Astrocyte (in vitro differentiated cells and primary cell): ENCODE results near the gene BTRC. TPM values are rescaled to one million over a fixed set of nuclear protein-coding genes. Genes with fewer than 3 reads are reported as not detected.

Experiments used
- DNase-seq: peaks from one replicate; pipeline ENCODE4 v3.0.0-alpha.2; 2010; ENCODE audit warnings: low read depth
- FAIRE-seq: peaks from 2 replicates; lab custom pipeline; 2011; peaks lifted over from hg19 to GRCh38; lab: Jason Lieb, UNC
- H2AFZ ChIP-seq: 2 replicates; pipeline ENCODE4 v1.6.0; 2012; ENCODE audit warnings: low read depth, low read length, inconsistent platforms
- H3K27ac ChIP-seq: 2 replicates; pipeline ENCODE4 v1.5.1; 2011; ENCODE audit warnings: low read depth, low read length, inconsistent platforms
- H3K27me3 ChIP-seq: 2 replicates; pipeline ENCODE4 v1.6.0; 2011; ENCODE audit warnings: low read length, inconsistent platforms; ENCODE audit not compliant: insufficient read depth
- H3K36me3 ChIP-seq: 2 replicates; pipeline ENCODE4 v1.5.1; 2011; ENCODE audit warnings: low read length, inconsistent platforms; ENCODE audit not compliant: insufficient read depth
- H3K4me1 ChIP-seq: 2 replicates; pipeline ENCODE4 v1.5.1; 2011; ENCODE audit warnings: low read length, inconsistent platforms; ENCODE audit not compliant: insufficient read depth
- H3K4me2 ChIP-seq: 2 replicates; pipeline ENCODE4 v1.6.0; 2012; ENCODE audit warnings: low read length, inconsistent platforms
- H3K4me3 ChIP-seq: 2 replicates; pipeline ENCODE4 v1.5.1; 2011; ENCODE audit warnings: low read depth, mild to moderate bottlenecking, low read length, inconsistent platforms; ENCODE audit not compliant: insufficient read depth
- H3K79me2 ChIP-seq: 2 replicates; pipeline ENCODE4 v1.6.0; 2012; ENCODE audit warnings: mild to moderate bottlenecking, low read length, inconsistent platforms; ENCODE audit not compliant: insufficient read depth
- H3K9ac ChIP-seq: 2 replicates; pipeline ENCODE4 v1.6.0; 2012; ENCODE audit warnings: mild to moderate bottlenecking, low read length, inconsistent platforms
- H3K9me3 ChIP-seq: 2 replicates; pipeline ENCODE4 v1.5.1; 2012; ENCODE audit warnings: low read depth, mild to moderate bottlenecking, low read length, inconsistent platforms; ENCODE audit not compliant: insufficient read depth
- H4K20me1 ChIP-seq: 2 replicates; pipeline ENCODE4 v1.6.0; 2012; ENCODE audit warnings: low read length, inconsistent platforms; ENCODE audit not compliant: insufficient read depth
- H3K27ac Mint-ChIP-seq: one replicate; pipeline ENCODE4 v1.8.0; 2021; ENCODE audit warnings: mild to moderate bottlenecking, mixed read lengths; ENCODE audit not compliant: unreplicated experiment
- H3K27me3 Mint-ChIP-seq: one replicate; pipeline ENCODE4 v1.8.0; 2021; ENCODE audit warnings: low read depth, mixed read lengths; ENCODE audit not compliant: unreplicated experiment
- H3K36me3 Mint-ChIP-seq: one replicate; pipeline ENCODE4 v1.8.0; 2021; ENCODE audit warnings: low read depth, mixed read lengths; ENCODE audit not compliant: unreplicated experiment
- H3K4me1 Mint-ChIP-seq: one replicate; pipeline ENCODE4 v1.8.0; 2021; ENCODE audit warnings: low read depth, mixed read lengths; ENCODE audit not compliant: unreplicated experiment
- H3K4me3 Mint-ChIP-seq: one replicate; pipeline ENCODE4 v1.8.0; 2021; ENCODE audit warnings: mild to moderate bottlenecking, moderate library complexity, mixed read lengths; ENCODE audit not compliant: unreplicated experiment
- H3K9me3 Mint-ChIP-seq: one replicate; pipeline ENCODE4 v1.8.0; 2021; ENCODE audit warnings: mild to moderate bottlenecking, mixed read lengths; ENCODE audit not compliant: unreplicated experiment
- CTCF ChIP-seq: IDR thresholded peaks from 2 replicates; pipeline ENCODE4 v1.5.1; 2011; ENCODE audit warnings: low read depth, mild to moderate bottlenecking, inconsistent platforms, low read length, moderate library complexity; ENCODE audit not compliant: insufficient read depth
- EZH2 ChIP-seq: IDR thresholded peaks from 2 replicates; pipeline ENCODE4 v1.6.1; 2012; ENCODE audit warnings: mild to moderate bottlenecking, low read length, inconsistent platforms; ENCODE audit not compliant: insufficient read depth
- total RNA-seq: library from RNA; stranded (reverse); gene quantifications from 2 replicates; pipeline ENCODE4 v1.2.1, GENCODE V29; 2021

BTRC gene
- total RNA-seq, 1 donor from 2014 or later: 33.3 TPM

GRCh38 chr10:101567165-101568006 lies 213.4 kb downstream of the BTRC start:
- H3K27me3 ChIP-seq: peaks cover 25% of the 10 kb centered on the region

GRCh38 chr10:101568054-101568745 lies 214.2 kb downstream of the BTRC start:
- Histone ChIP-seq H3K79me2 (no peaks in the 10 kb centered on the region), H3K4me3 (no peak overlapping the region), H3K27ac (no peak overlapping the region), H3K9me3 (peaks cover 8% of the 10 kb centered on the region), H3K4me2 (no peak overlapping the region), H4K20me1 (no peaks in the 10 kb centered on the region), H3K36me3 (no peaks in the 10 kb centered on the region), H3K4me1 (peaks cover 15% of the 10 kb centered on the region), H3K9ac (no peak overlapping the region), H2AFZ (no peak overlapping the region), H3K27me3 (peaks cover 25% of the 10 kb centered on the region)
- no peak for DNase-seq
- no peak for FAIRE-seq
- Mint-ChIP-seq H3K27ac (no peak overlapping the region), H3K36me3 (peaks cover 4% of the 10 kb centered on the region), H3K4me1 (no peaks in the 10 kb centered on the region), H3K4me3 (no peak overlapping the region), H3K9me3 (peaks cover 4% of the 10 kb centered on the region), H3K27me3 (peaks cover 68% of the 10 kb centered on the region)
- TF ChIP-seq EZH2 (no peak), CTCF (no peak)

More at GRCh38 chr10:101567165-101568006, 213.4 kb downstream of the BTRC start:
- Histone ChIP-seq H3K4me3 (no peak overlapping the region), H3K79me2 (no peaks in the 10 kb centered on the region), H3K36me3 (no peaks in the 10 kb centered on the region), H3K4me2 (peak overlapping the region; percentile 79), H3K4me1 (peaks cover 15% of the 10 kb centered on the region), H3K27ac (no peak overlapping the region), H3K9me3 (peaks cover under 1% of the 10 kb centered on the region), H3K9ac (no peak overlapping the region), H2AFZ (no peak overlapping the region), H4K20me1 (no peaks in the 10 kb centered on the region)
- DNase-seq (no peak), FAIRE-seq (no peak)
- Mint-ChIP-seq H3K9me3 (no peaks in the 10 kb centered on the region), H3K36me3 (peaks cover 4% of the 10 kb centered on the region), H3K4me1 (no peaks in the 10 kb centered on the region), H3K27ac (no peak overlapping the region), H3K4me3 (no peak overlapping the region), H3K27me3 (peaks cover 68% of the 10 kb centered on the region)
- no peak for TF ChIP-seq CTCF
- no peak for TF ChIP-seq EZH2
